ENCODE measurements around the gene CDKN1A. TPM values are rescaled to one million over a fixed set of nuclear protein-coding genes. Genes with fewer than 3 reads are reported as not detected.

Gene CDKN1A
- total and polyA plus RNA-seq, 10 of the 15 experiments (the other 5 are each of a cell fraction or from before 2014, with no cell fraction given), result 25.2 to 637 (median 216) TPM

DNA sequence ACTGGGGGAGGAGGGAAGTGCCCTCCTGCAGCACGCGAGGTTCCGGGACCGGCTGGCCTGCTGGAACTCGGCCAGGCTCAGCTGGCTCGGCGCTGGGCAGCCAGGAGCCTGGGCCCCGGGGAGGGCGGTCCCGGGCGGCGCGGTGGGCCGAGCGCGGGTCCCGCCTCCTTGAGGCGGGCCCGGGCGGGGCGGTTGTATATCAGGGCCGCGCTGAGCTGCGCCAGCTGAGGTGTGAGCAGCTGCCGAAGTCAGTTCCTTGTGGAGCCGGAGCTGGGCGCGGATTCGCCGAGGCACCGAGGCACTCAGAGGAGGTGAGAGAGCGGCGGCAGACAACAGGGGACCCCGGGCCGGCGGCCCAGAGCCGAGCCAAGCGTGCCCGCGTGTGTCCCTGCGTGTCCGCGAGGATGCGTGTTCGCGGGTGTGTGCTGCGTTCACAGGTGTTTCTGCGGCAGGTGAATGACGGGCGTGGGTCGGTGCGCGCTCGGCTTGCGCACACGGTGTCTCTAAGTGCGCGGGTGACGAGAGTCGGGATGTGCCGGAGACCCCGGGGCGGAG lies at the start of gene CDKN1A (continued):
- TF ChIP-seq PAX5 (IDR thresholded peaks at IDR 0.05; ENCODE audit: borderline replicate concordance, low read depth, low read length), result no peak
- TF ChIP-seq, protein P1, sequence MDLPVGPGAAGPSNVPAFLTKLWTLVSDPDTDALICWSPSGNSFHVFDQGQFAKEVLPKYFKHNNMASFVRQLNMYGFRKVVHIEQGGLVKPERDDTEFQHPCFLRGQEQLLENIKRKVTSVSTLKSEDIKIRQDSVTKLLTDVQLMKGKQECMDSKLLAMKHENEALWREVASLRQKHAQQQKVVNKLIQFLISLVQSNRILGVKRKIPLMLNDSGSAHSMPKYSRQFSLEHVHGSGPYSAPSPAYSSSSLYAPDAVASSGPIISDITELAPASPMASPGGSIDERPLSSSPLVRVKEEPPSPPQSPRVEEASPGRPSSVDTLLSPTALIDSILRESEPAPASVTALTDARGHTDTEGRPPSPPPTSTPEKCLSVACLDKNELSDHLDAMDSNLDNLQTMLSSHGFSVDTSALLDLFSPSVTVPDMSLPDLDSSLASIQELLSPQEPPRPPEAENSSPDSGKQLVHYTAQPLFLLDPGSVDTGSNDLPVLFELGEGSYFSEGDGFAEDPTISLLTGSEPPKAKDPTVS (IDR thresholded peaks at IDR 0.05; ENCODE audit: low read depth, low read length), result no peak
- TF ChIP-seq HDAC2 (IDR thresholded peaks at IDR 0.05), result no peak
- no peak for TF ChIP-seq ZSCAN29 (IDR thresholded peaks at IDR 0.05)
- TF ChIP-seq, protein P2, sequence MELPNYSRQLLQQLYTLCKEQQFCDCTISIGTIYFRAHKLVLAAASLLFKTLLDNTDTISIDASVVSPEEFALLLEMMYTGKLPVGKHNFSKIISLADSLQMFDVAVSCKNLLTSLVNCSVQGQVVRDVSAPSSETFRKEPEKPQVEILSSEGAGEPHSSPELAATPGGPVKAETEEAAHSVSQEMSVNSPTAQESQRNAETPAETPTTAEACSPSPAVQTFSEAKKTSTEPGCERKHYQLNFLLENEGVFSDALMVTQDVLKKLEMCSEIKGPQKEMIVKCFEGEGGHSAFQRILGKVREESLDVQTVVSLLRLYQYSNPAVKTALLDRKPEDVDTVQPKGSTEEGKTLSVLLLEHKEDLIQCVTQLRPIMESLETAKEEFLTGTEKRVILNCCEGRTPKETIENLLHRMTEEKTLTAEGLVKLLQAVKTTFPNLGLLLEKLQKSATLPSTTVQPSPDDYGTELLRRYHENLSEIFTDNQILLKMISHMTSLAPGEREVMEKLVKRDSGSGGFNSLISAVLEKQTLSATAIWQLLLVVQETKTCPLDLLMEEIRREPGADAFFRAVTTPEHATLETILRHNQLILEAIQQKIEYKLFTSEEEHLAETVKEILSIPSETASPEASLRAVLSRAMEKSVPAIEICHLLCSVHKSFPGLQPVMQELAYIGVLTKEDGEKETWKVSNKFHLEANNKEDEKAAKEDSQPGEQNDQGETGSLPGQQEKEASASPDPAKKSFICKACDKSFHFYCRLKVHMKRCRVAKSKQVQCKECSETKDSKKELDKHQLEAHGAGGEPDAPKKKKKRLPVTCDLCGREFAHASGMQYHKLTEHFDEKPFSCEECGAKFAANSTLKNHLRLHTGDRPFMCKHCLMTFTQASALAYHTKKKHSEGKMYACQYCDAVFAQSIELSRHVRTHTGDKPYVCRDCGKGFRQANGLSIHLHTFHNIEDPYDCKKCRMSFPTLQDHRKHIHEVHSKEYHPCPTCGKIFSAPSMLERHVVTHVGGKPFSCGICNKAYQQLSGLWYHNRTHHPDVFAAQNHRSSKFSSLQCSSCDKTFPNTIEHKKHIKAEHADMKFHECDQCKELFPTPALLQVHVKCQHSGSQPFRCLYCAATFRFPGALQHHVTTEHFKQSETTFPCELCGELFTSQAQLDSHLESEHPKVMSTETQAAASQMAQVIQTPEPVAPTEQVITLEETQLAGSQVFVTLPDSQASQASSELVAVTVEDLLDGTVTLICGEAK (IDR thresholded peaks at IDR 0.05; ENCODE audit: borderline replicate concordance), result no peak
- TF ChIP-seq SUPT20H (IDR thresholded peaks at IDR 0.05; ENCODE audit: borderline replicate concordance, control insufficient read depth, low read depth, low read length), result no peak
- no peak for TF ChIP-seq ZNF622 (IDR thresholded peaks at IDR 0.05)
- TF ChIP-seq, protein P3, sequence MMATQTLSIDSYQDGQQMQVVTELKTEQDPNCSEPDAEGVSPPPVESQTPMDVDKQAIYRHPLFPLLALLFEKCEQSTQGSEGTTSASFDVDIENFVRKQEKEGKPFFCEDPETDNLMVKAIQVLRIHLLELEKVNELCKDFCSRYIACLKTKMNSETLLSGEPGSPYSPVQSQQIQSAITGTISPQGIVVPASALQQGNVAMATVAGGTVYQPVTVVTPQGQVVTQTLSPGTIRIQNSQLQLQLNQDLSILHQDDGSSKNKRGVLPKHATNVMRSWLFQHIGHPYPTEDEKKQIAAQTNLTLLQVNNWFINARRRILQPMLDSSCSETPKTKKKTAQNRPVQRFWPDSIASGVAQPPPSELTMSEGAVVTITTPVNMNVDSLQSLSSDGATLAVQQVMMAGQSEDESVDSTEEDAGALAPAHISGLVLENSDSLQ (IDR thresholded peaks at IDR 0.05), result no peak; the same call in 1 of the 2 replicates
- TF ChIP-seq ZBED1 (IDR thresholded peaks at IDR 0.05; ENCODE audit: borderline replicate concordance), result no peak
- TF ChIP-seq, protein P4, sequence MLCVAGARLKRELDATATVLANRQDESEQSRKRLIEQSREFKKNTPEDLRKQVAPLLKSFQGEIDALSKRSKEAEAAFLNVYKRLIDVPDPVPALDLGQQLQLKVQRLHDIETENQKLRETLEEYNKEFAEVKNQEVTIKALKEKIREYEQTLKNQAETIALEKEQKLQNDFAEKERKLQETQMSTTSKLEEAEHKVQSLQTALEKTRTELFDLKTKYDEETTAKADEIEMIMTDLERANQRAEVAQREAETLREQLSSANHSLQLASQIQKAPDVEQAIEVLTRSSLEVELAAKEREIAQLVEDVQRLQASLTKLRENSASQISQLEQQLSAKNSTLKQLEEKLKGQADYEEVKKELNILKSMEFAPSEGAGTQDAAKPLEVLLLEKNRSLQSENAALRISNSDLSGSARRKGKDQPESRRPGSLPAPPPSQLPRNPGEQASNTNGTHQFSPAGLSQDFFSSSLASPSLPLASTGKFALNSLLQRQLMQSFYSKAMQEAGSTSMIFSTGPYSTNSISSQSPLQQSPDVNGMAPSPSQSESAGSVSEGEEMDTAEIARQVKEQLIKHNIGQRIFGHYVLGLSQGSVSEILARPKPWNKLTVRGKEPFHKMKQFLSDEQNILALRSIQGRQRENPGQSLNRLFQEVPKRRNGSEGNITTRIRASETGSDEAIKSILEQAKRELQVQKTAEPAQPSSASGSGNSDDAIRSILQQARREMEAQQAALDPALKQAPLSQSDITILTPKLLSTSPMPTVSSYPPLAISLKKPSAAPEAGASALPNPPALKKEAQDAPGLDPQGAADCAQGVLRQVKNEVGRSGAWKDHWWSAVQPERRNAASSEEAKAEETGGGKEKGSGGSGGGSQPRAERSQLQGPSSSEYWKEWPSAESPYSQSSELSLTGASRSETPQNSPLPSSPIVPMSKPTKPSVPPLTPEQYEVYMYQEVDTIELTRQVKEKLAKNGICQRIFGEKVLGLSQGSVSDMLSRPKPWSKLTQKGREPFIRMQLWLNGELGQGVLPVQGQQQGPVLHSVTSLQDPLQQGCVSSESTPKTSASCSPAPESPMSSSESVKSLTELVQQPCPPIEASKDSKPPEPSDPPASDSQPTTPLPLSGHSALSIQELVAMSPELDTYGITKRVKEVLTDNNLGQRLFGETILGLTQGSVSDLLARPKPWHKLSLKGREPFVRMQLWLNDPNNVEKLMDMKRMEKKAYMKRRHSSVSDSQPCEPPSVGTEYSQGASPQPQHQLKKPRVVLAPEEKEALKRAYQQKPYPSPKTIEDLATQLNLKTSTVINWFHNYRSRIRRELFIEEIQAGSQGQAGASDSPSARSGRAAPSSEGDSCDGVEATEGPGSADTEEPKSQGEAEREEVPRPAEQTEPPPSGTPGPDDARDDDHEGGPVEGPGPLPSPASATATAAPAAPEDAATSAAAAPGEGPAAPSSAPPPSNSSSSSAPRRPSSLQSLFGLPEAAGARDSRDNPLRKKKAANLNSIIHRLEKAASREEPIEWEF (IDR thresholded peaks at IDR 0.05; ENCODE audit: insufficient replicate concordance, low read depth, low read length), result no peak
- 0 out of 2 replicates have a peak, but pooled peaks have one; percentile 61 for TF ChIP-seq YY1 (IDR thresholded peaks at IDR 0.05; ENCODE audit: low read depth, low read length)
- TF ChIP-seq MYB (IDR thresholded peaks at IDR 0.05; ENCODE audit: borderline replicate concordance, low read depth, low read length), result no peak
- TF ChIP-seq, protein P5, sequence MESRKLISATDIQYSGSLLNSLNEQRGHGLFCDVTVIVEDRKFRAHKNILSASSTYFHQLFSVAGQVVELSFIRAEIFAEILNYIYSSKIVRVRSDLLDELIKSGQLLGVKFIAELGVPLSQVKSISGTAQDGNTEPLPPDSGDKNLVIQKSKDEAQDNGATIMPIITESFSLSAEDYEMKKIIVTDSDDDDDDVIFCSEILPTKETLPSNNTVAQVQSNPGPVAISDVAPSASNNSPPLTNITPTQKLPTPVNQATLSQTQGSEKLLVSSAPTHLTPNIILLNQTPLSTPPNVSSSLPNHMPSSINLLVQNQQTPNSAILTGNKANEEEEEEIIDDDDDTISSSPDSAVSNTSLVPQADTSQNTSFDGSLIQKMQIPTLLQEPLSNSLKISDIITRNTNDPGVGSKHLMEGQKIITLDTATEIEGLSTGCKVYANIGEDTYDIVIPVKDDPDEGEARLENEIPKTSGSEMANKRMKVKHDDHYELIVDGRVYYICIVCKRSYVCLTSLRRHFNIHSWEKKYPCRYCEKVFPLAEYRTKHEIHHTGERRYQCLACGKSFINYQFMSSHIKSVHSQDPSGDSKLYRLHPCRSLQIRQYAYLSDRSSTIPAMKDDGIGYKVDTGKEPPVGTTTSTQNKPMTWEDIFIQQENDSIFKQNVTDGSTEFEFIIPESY (IDR thresholded peaks at IDR 0.05), result no peak
